DMS79 (cell line): ENCODE results near the gene AIG1.
"Not testable (repeated sequence)": the region's sequence is repeated elsewhere in the genome, so short reads cannot be mapped to it uniquely, and the experiment has no call there.

Experiments
- DNase-seq: peaks from one replicate; lab custom pipeline; 2025; lab: John Stamatoyannopoulos, UW

AIG1 gene

DNA sequence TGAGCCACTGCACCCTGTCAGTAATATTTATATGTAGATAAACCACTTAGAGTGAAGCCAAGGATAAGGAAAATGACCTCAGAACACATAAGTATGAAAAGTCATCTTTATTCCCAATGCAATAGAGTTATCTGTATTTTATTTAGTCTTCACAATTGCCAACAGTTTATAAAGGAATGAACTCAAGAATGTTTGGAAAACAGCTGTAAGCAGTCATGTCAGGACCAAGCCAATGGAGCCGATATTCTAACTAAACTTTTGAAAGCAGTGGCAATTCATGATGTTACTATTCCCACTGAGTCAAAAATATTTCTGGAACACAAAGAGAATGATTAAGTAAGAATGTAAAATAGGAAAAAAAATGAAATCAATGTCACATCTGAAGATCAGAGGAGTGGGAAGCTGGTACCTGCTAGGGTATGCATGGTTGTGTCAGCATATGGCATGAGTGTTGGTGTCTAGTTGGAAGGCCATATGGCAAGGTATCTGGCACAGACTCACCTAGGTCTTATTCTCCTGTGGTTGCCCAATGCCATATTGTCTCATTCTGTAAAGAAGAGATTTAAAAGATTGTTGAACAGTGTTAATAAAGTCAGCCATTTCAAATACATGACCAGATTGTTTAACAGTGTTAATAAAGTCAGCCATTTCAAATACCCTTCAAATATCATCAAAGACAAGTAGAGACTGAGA lies 271.6 kb downstream of the AIG1 start:
- DNase-seq = no peak

DNA sequence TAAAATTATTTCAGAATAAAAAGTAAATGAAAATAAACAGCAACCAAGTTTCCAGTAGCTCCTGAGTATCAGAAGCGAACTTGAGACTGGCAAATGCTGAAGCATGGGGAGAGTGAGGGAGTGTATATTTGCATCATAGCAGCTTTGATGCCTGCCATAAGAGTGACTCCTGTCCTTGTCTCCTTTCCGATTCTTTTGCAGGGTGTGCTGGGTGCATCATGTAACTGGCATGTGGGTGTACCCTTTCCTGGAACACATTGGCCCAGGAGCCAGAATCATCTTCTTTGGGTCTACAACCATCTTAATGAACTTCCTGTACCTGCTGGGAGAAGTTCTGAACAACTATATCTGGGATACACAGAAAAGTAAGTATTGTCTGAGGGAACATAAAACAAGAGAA lies 272.4 kb downstream of the AIG1 start:
- no peak for DNase-seq

DNA sequence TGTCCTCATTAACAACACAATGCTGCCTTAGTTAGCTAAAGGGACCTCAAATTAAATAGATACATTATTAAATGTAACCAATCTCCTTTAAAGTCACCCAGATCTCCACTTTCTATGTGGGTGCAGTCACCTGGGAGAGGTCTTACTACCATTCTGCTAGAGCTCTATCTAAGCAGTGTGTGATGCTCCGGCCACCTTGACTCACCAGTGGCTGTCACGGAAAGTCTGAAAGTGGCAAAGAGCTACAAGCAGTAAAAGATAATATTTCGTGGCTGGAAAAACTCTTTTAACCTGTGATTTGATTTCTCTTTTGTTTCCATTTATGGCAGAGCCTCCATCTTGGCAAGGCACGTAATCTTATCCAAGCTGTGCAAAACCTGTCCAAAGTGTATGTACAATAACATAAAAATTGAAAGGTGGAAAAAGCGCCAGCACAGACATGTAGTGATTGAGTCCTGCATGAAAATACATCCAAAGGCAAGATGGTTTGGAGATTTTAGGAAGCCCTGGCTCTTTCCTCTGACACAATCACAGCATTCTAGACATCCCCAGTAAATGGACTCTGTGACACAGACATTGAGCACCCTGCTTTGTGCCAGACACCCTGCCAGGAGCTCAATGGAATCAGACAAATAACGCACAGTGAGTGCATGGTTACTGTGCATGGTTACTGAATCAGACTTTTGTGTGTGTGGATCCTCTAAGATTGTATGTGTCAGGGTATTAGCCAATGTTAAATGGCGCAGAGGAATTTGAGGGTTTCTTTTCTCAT lies 273.2 kb downstream of the AIG1 start:
- no peak for DNase-seq

GRCh38 chr6:143335865-143336264 lies 275.2 kb downstream of the AIG1 start:
- DNase-seq = no peak

DNA sequence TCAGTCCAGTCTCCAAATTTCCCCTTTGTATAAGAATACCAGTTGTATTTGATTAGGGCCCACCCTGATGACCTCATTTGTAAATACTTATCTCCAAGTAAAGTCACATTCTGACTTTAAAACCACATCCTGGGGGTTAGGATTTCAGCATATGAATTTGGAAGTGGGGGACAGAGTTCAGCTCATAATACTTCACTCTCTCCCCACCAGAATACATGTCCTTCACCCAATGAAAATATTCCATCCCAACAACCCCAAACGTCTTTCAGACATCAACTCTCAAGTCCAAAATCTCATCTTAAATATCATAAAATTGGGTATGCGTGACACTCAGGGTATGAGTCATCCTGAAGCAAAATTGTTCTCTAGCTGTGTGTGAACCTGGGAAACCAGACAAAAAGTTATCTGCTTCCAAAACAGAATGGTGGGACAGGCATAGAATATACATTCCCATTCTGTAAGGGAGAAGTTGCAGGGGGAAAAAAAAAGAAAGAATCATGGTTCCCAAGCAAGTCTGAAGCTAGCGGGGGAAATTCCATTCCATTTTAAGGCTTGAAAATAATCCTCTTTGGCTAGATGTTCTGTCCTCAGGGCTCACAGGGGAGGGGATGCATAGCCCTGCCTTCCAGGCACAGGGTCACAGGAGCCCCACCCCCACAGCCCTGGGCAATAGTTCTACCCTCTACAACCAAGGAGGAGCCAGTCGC lies 275.9 kb downstream of the AIG1 start:
- DNase-seq = no peak

DNA sequence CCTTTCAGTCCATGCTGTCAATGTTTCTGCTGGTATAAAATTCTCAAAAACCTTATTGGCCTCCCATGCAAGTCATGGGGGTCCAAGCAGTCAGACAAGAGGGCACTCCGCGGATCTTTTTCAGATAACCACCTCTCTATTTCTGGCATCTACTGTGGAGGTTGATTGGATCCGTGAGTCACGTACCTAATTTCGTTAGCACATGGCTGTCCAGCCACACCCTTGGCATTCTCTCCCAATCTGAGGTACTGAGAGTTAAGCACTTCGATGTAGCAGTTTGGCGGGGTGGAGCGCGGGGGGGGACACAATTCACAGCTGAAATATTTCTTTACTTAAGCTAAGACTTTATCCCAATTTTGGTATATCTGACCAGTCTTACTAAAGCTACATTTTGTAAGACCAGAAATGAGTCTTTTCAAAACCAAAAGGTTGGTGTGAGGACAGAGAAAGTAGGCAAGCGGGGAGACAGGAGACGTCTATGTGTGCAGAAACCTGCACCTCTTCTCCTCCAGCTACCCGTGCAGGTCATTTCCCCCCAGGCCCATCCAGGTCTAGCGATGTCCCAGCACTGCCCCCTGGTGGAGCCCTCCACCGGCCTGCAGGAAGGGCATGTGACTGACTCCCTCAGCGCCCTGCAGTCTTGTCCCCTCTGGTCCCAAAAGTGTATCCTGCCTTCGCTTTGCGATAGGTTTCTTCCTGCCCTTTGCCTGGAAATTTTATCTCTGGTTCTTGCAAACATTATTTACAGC lies 276.7 kb downstream of the AIG1 start:
- no peak for DNase-seq

DNA sequence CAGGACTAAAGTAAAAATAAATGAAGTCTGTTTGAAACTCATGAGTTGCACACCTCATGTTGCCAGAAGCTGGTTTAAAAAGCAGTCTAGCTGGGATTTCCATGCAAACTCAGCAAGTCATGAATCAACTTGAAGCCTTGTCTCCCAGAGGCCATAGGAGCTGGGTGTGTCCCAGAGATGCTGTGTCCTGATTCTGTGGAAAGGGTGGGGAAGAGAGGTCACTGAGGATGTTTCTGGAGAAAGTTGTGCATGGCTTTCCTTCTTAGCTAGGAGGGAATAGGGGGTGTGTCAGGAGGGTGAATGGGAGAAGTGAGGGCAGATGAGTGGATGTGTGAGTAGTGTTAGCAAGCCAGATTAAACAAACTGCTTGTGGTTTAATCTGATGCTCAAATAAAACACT lies 278.5 kb downstream of the AIG1 start:
- no peak for DNase-seq

DNA sequence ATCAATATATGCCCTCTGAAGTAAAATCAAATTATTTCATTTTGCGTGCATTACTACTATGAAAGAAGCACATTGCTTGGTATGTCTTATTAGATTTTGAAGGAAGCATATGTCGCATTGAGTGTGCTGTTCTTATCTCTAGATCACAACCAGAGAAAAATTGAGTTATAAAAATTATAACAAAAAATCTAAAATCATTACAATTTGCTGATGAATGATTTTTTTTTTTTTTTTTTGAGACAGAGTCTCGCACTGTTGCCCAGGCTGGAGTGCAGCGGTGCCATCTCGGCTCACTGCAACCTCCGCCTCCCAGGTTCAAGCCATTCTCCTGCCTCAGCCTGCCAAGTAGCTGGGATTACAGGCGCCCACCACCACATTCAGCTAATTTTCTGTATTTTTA lies 284.8 kb downstream of the AIG1 start:
- not testable (repeated sequence) for DNase-seq

DNA sequence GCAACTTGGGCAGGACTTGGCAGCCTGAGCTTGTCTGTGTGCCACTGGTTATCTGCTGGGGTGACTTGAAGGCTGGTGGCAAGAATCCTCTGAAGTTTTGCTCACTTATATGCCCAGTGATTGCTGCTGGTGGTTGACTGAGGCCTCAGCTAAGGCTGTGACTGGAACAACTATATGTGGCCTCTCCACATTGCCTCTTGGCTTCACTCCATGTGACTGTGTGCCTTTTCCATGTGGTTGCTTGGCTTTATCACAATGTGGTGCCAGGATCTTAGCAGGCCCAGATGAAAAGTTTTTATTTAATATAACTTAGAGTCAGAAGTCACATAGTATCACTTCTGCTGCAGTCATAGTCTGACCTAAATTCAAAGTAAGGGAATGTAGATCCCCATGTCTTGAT lies 285.3 kb downstream of the AIG1 start:
- no peak for DNase-seq

DNA sequence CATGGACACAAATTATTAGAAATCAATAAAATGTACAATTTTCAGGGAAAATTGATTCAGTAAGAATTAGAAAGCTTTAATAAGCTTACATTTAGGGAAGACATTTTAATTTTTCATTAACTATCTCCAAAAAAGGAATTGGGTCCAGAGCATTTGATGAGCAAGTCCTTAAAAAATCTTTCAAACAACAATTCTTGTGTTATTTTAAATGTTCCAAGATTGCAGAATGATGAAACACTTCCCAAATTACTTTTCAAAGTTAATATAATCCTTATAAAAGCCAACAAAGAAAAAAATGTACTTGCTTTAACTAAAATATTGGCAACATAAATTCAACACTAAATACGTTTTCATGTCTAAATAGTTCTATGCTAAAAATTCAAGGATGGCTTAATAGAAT lies 287.8 kb downstream of the AIG1 start:
- no peak for DNase-seq

DNA sequence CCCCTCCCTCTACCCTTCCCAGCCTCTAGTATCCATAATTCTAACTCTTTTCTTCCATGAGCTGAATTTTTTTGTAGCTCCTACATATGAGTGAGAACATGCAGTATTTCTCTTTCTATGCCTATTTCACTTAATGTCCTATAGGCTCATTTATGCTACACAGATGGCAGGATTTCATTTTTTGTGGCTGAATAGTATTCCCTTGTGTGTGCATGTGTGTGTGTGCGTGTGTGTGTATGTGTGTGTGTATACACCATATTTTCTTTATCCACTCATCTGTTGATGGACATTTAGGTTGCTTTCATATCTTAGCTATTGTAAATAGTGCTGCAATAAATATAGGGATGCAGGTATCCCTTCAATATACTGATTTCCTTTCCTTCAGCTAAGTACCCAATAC lies 288.8 kb downstream of the AIG1 start:
- no peak for DNase-seq

GRCh38 chr6:143356101-143356880 lies 295.6 kb downstream of the AIG1 start:
- DNase-seq = no peak

DNA sequence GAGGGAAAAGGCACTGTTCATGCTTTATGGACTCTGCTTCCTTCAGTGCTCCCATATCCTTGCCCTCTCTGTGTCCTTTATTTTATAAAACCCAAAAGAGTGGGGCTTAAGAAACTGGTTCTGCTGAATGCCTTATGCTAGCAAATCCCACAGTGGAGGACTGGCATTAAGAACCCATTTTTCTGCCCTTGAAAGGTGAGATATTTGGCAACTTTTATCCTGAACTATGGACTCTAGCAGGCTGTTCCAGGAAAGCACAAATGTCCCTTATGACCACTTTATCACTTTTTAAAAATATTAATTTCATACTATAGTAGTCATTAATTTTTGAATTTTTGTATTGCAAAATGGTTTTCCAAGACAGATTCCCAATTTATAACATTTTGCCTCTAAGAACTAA lies 296.5 kb downstream of the AIG1 start:
- no peak for DNase-seq

DNA sequence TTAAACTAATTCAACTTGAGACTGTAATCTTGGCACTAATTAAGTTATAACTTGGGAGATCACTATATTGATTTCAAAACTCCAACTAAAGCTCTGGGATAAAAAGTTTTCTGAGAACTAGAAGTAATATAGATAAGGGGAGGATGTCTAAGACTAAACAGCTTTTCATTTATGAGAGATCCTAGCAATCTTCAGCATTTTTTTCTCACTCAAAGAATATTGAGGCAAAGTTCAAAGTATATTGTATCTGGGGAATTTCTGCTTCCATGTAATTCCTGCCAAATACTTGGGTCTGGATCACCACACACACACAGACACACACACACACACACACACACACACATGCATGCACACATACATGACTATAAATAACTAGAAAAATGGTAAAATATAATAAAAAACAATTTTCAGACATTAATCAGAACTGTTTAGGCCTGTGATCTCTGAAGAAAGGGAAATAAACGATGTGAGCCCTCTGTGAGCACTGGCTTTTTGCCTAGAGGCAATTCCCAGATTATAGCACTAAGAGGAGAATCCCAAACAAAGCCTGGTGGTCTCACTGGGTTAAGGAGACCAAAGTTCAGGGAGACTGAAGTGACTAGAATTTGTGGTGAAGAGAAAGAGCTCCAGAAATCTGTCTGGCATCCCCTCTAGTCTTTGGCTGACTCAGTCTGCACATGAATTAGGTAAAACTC lies 297.0 kb downstream of the AIG1 start:
- DNase-seq = no peak

GRCh38 chr6:143361536-143362191 lies 301.0 kb downstream of the AIG1 start:
- no peak for DNase-seq

DNA sequence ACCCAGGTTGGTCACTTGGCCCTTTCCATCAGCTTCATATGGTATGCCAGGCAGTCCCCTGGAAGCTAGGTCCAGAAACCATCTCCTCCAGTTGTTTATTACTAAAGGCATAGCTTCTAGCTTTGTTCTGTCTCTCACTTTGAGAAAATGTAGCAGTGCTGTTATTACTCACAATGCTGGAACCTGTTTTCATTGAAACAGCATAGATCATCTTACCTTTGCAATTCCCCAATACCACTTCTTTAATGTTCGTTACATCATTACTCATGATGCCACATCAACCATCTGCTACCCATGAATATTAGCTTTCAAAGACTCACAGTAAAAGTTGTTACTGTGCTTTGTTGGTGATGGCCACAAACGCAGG lies 301.5 kb downstream of the AIG1 start:
- DNase-seq = no peak

GRCh38 chr6:143363299-143363698 lies 302.6 kb downstream of the AIG1 start:
- DNase-seq = no peak

- no peak for DNase-seq
These were observed 307.7 kb downstream of the AIG1 start for GRCh38 chr6:143368426-143368825.

DNA sequence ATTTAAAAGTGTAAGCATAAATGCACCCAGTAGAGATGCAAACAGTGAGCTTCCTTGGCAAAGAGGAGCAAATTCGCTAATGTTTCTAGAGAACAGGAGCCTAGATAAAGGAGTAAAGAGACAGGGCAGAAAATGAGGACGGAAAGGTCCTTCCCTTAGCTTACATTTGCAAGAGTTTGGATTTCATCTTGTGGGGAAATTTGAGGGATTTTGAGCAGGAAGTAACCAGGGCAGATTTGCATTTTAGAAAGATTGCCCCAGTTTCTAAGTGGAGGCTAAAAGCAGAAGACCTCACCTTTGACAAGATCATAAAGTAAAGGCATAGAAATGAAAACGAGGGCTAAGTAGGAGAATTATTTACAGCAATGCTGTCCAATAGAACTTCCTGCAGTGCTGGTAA lies 309.3 kb downstream of the AIG1 start:
- no peak for DNase-seq

DNA sequence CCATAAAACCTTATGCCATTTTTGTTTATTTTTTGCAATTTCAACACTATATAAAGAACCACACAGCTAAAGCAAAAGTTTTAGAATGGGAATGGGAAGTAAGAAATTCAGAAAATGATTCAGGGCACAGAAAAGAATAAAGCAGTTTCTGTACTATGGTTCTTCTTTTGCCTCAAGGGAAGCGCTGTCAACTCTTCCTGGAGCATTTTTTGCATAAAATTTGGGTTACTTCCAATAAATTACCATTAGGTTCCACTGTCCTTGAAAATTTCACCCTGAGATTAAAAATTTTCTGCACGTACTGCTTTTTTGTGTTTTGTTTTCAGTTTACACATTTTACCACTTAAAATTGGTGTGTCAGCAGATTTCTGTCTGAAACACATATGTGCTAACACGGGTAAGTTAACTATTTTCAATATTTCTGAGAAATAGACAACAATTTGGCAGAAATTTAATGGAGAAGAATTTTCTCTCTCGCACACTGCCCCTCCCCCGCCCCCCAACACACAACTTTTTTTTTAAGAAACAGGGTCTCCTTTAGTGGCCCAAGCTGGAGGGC lies 310.2 kb downstream of the AIG1 start:
- DNase-seq = no peak
